IPS-NIHi7 (cell line): ENCODE data around the gene HSPA4L.

Experiments used
- DNase-seq: peaks from one replicate; pipeline ENCODE4 v3.0.0; 2012; ENCODE audit warnings: mixed read lengths; ENCODE audit errors: extremely low spot score

The HSPA4L gene

GRCh38 chr4:127782275-127783025 is at the start of gene HSPA4L:
Gene HSPA4L (plus strand): TSS chr4:127782322. CDS start chr4:127782551, 229 bp downstream.
- peak; percentile 24 for DNase-seq

- DNase-seq = peak; percentile 42
Measured at GRCh38 chr4:127732623-127733328, 49.3 kb upstream of the HSPA4L start.

GRCh38 chr4:127734976-127735375 is 47.1 kb upstream of the HSPA4L start:
- no peak for DNase-seq

- no peak for DNase-seq
Measured at GRCh38 chr4:127737295-127737694, 44.8 kb upstream of the HSPA4L start.

- DNase-seq = no peak
Measured at GRCh38 chr4:127741247-127741646, 40.9 kb upstream of the HSPA4L start.

- DNase-seq = no peak
Measured at GRCh38 chr4:127747883-127748282, 34.2 kb upstream of the HSPA4L start.

GRCh38 chr4:127748957-127749356 is 33.2 kb upstream of the HSPA4L start:
- DNase-seq = no peak

- DNase-seq = no peak
Measured at GRCh38 chr4:127756906-127757305, 25.2 kb upstream of the HSPA4L start.

GRCh38 chr4:127759228-127759820 is 22.8 kb upstream of the HSPA4L start:
- DNase-seq = no peak

- no peak for DNase-seq
Measured at GRCh38 chr4:127759893-127760292, 22.2 kb upstream of the HSPA4L start.

- DNase-seq = no peak
Measured at GRCh38 chr4:127771535-127772275, 10.4 kb upstream of the HSPA4L start.

- DNase-seq = no peak
Measured at GRCh38 chr4:127772769-127773671, 9.1 kb upstream of the HSPA4L start.

- no peak for DNase-seq
Measured at GRCh38 chr4:127775843-127776242, 6.3 kb upstream of the HSPA4L start.

- no peak for DNase-seq
Measured at GRCh38 chr4:127776620-127777019, 5.5 kb upstream of the HSPA4L start.

- DNase-seq = no peak
Measured at GRCh38 chr4:127777487-127777886, 4.6 kb upstream of the HSPA4L start.

GRCh38 chr4:127778102-127778501 is 4.0 kb upstream of the HSPA4L start:
- DNase-seq = no peak

GRCh38 chr4:127780598-127780997 is 1.5 kb upstream of the HSPA4L start:
- no peak for DNase-seq

GRCh38 chr4:127781300-127782024 is 660 bp upstream of the HSPA4L start:
- peak; percentile 59 for DNase-seq

GRCh38 chr4:127782025-127782274 is 172 bp upstream of the HSPA4L start:
- peak; percentile 96 for DNase-seq

- peak; percentile 53 for DNase-seq
Measured at GRCh38 chr4:127783026-127783769, 1.1 kb downstream of the HSPA4L start.
